Activated naive CD4-positive, alpha-beta T cell treated with anti-CD3 and anti-CD28 coated beads, Interleukin-2, amount 10 ng/mL, durations not matched to agents 7 days and 5 days (primary cell): ENCODE measurements around the gene DDAH2.

Source experiments
- CTCF ChIA-PET: fragments of 350-600 bp; sonication (Branson Sonifier 250); formaldehyde crosslinking; loops from one replicate; lab custom pipeline; 2021; ENCODE audit warnings: antibody characterized with exemption; lab: Charles Lee
- DNase-seq: peaks from one replicate; pipeline ENCODE4 v3.0.0-alpha.2; 2020
- H3K27ac Mint-ChIP-seq: one replicate; pipeline ENCODE4 v1.8.0; 2021; ENCODE audit warnings: mild to moderate bottlenecking, moderate library complexity, mixed read lengths
- H3K27me3 Mint-ChIP-seq: one replicate; pipeline ENCODE4 v1.8.0; 2021; ENCODE audit warnings: mild to moderate bottlenecking, mixed read lengths
- H3K36me3 Mint-ChIP-seq: one replicate; pipeline ENCODE4 v1.8.0; 2021; ENCODE audit warnings: mixed read lengths
- H3K4me1 Mint-ChIP-seq: one replicate; pipeline ENCODE4 v1.8.0; 2021; ENCODE audit warnings: mixed read lengths
- H3K4me3 Mint-ChIP-seq: one replicate; pipeline ENCODE4 v1.8.0; 2021; ENCODE audit warnings: mild to moderate bottlenecking, moderate library complexity, mixed read lengths
- H3K9me3 Mint-ChIP-seq: one replicate; pipeline ENCODE4 v1.8.0; 2021; ENCODE audit warnings: mixed read lengths

DDAH2 gene

GRCh38 chr6:31744422-31744821 lies 15.3 kb upstream of the DDAH2 start:
- Mint-ChIP-seq H3K4me3 (no peak overlapping the region), H3K9me3 (no peaks in the 10 kb centered on the region), H3K27ac (peak overlapping the region; percentile 1), H3K36me3 (peaks cover 44% of the 10 kb centered on the region), H3K4me1 (peaks cover 23% of the 10 kb centered on the region), H3K27me3 (peaks cover 5% of the 10 kb centered on the region)
- CTCF ChIA-PET, result interaction anchor here (0.6 to 3.3 kb wide), 2 partner anchors 9 to 25 kb away, joined by 3 to 9 read pairs; no protein-coding TSS in a partner anchor
- DNase-seq, result no peak

- peaks cover 39% of the 10 kb centered on the region for H3K36me3 Mint-ChIP-seq
- H3K27ac Mint-ChIP-seq, result no peak overlapping the region
- CTCF ChIA-PET, result interaction anchor here (1.1 to 1.4 kb wide), 2 partner anchors 27 to 53 kb away, joined by 3 to 4 read pairs; partner anchors contain the start of gene VARS1
- no peak overlapping the region for H3K4me3 Mint-ChIP-seq
- H3K27me3 Mint-ChIP-seq, result peaks cover 5% of the 10 kb centered on the region
- H3K4me1 Mint-ChIP-seq, result peaks cover 39% of the 10 kb centered on the region
- H3K9me3 Mint-ChIP-seq, result no peaks in the 10 kb centered on the region
- no peak for DNase-seq
Measured at GRCh38 chr6:31742894-31743293, 13.8 kb upstream of the DDAH2 start.

GRCh38 chr6:31741815-31742214 lies 12.7 kb upstream of the DDAH2 start:
- Mint-ChIP-seq H3K36me3 (peaks cover 32% of the 10 kb centered on the region), H3K9me3 (no peaks in the 10 kb centered on the region), H3K4me1 (peaks cover 49% of the 10 kb centered on the region), H3K4me3 (peak overlapping the region; percentile 100), H3K27me3 (peaks cover 5% of the 10 kb centered on the region), H3K27ac (peak overlapping the region; percentile 51)
- DNase-seq, result no peak
- CTCF ChIA-PET, result interaction anchor here (2.5 kb wide), 1 partner anchor 28 kb away, joined by 13 read pairs; no protein-coding TSS in a partner anchor

- CTCF ChIA-PET, result interaction anchor here (0.7 to 2.7 kb wide), 7 partner anchors 7 to 190 kb away, joined by 3 to 13 read pairs (median 3); partner anchors contain the start of gene DDAH2
- Mint-ChIP-seq H3K27ac (peak overlapping the region; percentile 93), H3K9me3 (no peaks in the 10 kb centered on the region), H3K4me1 (peaks cover 52% of the 10 kb centered on the region), H3K36me3 (peaks cover 38% of the 10 kb centered on the region), H3K4me3 (peak overlapping the region; percentile 100), H3K27me3 (peaks cover 5% of the 10 kb centered on the region)
- DNase-seq, result no peak
Measured at GRCh38 chr6:31740397-31741223, 11.5 kb upstream of the DDAH2 start.

- Mint-ChIP-seq H3K9me3 (no peaks in the 10 kb centered on the region), H3K4me1 (peaks cover 52% of the 10 kb centered on the region), H3K27ac (peak within 1 kb of the TSS; percentile 93), H3K36me3 (peaks cover 42% of the 10 kb centered on the region), H3K4me3 (peak within 1 kb of the TSS; percentile 100), H3K27me3 (peaks cover 5% of the 10 kb centered on the region)
- DNase-seq, result peak; percentile 98
- CTCF ChIA-PET, result interaction anchor here (0.7 to 3.7 kb wide), 12 partner anchors 8 to 218 kb away, joined by 3 to 23 read pairs (median 4); partner anchors contain the start of genes ATP6V1G2 and DDAH2
Measured at GRCh38 chr6:31739639-31740396, 10.7 kb upstream of the DDAH2 start, which contains the start of gene MSH5. TSS of gene MSH5 (plus strand) at chr6:31740005. CDS start at chr6:31740467, 462 bp downstream.

GRCh38 chr6:31737991-31738979 lies 9.2 kb upstream of the DDAH2 start:
- H3K27me3 Mint-ChIP-seq, result peaks cover 5% of the 10 kb centered on the region
- peak; percentile 84 for DNase-seq
- H3K27ac Mint-ChIP-seq, result peak overlapping the region; percentile 93
- CTCF ChIA-PET, result interaction anchor here (0.7 to 3.7 kb wide), 22 partner anchors 9 to 192 kb away, joined by 3 to 23 read pairs (median 4); partner anchors contain the start of genes ATP6V1G2, DDAH2, GPANK1 and HSPA1B
- H3K9me3 Mint-ChIP-seq, result no peaks in the 10 kb centered on the region
- peaks cover 50% of the 10 kb centered on the region for H3K36me3 Mint-ChIP-seq
- peak overlapping the region; percentile 100 for H3K4me3 Mint-ChIP-seq
- H3K4me1 Mint-ChIP-seq, result peaks cover 66% of the 10 kb centered on the region

- DNase-seq, result peak; percentile 55
- Mint-ChIP-seq H3K9me3 (no peaks in the 10 kb centered on the region), H3K27ac (peak overlapping the region; percentile 93), H3K27me3 (peaks cover 5% of the 10 kb centered on the region), H3K4me1 (peaks cover 69% of the 10 kb centered on the region), H3K4me3 (peak overlapping the region; percentile 100), H3K36me3 (peaks cover 45% of the 10 kb centered on the region)
- CTCF ChIA-PET, result interaction anchor here (0.8 to 3.7 kb wide), 11 partner anchors 8 to 94 kb away, joined by 3 to 23 read pairs (median 4); partner anchors contain the start of genes DDAH2, GPANK1, LY6G5C and VARS1
Measured at GRCh38 chr6:31737315-31737990, 8.4 kb upstream of the DDAH2 start.

- H3K9me3 Mint-ChIP-seq, result no peaks in the 10 kb centered on the region
- H3K36me3 Mint-ChIP-seq, result peaks cover 46% of the 10 kb centered on the region
- CTCF ChIA-PET, result interaction anchor here (0.8 to 3.7 kb wide), 8 partner anchors 7 to 95 kb away, joined by 3 to 23 read pairs (median 4); partner anchors contain the start of gene DDAH2
- DNase-seq, result no peak
- H3K27ac Mint-ChIP-seq, result peak overlapping the region; percentile 93
- H3K4me3 Mint-ChIP-seq, result peak overlapping the region; percentile 100
- peaks cover 72% of the 10 kb centered on the region for H3K4me1 Mint-ChIP-seq
- peaks cover 5% of the 10 kb centered on the region for H3K27me3 Mint-ChIP-seq
Measured at GRCh38 chr6:31736768-31737314, 7.7 kb upstream of the DDAH2 start.

- Mint-ChIP-seq H3K4me1 (peaks cover 69% of the 10 kb centered on the region), H3K27ac (peak within 1 kb of the TSS; percentile 93), H3K27me3 (peaks cover 5% of the 10 kb centered on the region), H3K4me3 (peak within 1 kb of the TSS; percentile 100), H3K36me3 (peaks cover 48% of the 10 kb centered on the region), H3K9me3 (no peaks in the 10 kb centered on the region)
- CTCF ChIA-PET, result interaction anchor here (0.6 to 3.7 kb wide), 6 partner anchors 8 to 78 kb away, joined by 3 to 23 read pairs (median 4); no protein-coding TSS in a partner anchor
- DNase-seq, result peak; percentile 88
Measured at GRCh38 chr6:31736021-31736767, 7.1 kb upstream of the DDAH2 start, which contains the start of gene CLIC1. TSS of gene CLIC1 (minus strand) at chr6:31736530. CDS start at chr6:31736300, 230 bp downstream.

GRCh38 chr6:31734821-31735406 lies 5.8 kb upstream of the DDAH2 start:
- CTCF ChIA-PET, result interaction anchor here (0.6 to 1.3 kb wide), 2 partner anchors 9 to 35 kb away, joined by 3 to 5 read pairs; no protein-coding TSS in a partner anchor
- Mint-ChIP-seq H3K9me3 (no peaks in the 10 kb centered on the region), H3K36me3 (peaks cover 52% of the 10 kb centered on the region), H3K4me1 (peaks cover 72% of the 10 kb centered on the region), H3K27ac (peak overlapping the region; percentile 93), H3K4me3 (peak overlapping the region; percentile 100), H3K27me3 (peaks cover 4% of the 10 kb centered on the region)
- peak; percentile 74 for DNase-seq

- Mint-ChIP-seq H3K4me1 (peaks cover 69% of the 10 kb centered on the region), H3K27me3 (no peaks in the 10 kb centered on the region), H3K9me3 (no peaks in the 10 kb centered on the region), H3K27ac (peak overlapping the region; percentile 93), H3K36me3 (peaks cover 52% of the 10 kb centered on the region), H3K4me3 (peak overlapping the region; percentile 100)
- no peak for DNase-seq
- CTCF ChIA-PET, result interaction anchor here (0.6 to 1.3 kb wide), 2 partner anchors 28 to 35 kb away, joined by 4 to 5 read pairs; no protein-coding TSS in a partner anchor
Measured at GRCh38 chr6:31734247-31734820, 5.2 kb upstream of the DDAH2 start.
